HEK293T (cell line): ENCODE measurements around the gene MACROD1.
"Not testable (repeated sequence)": the region's sequence is repeated elsewhere in the genome, so short reads cannot be mapped to it uniquely, and the experiment has no call there.

Experiments
- CTCF ChIA-PET: fragments of 350-600 bp; formaldehyde crosslinking; extraction: SDS; loops from one replicate; lab custom pipeline; 2021; ENCODE audit warnings: antibody characterized with exemption, inconsistent platforms; lab: Yijun Ruan, JAX
- POLR2A ChIA-PET: fragments of 350-600 bp; formaldehyde crosslinking; extraction: SDS; loops from one replicate; lab custom pipeline; 2020; ENCODE audit warnings: antibody characterized with exemption, inconsistent platforms; lab: Yijun Ruan, JAX
- DNase-seq: peaks from one replicate; pipeline ENCODE4 v3.0.0; 2012; ENCODE audit warnings: mixed read lengths; ENCODE audit errors: extremely low spot score
- ARNT ChIP-seq: fragments of 450-650 bp; IDR thresholded peaks from 2 replicates; pipeline ENCODE4 v1.6.1; 2017; ENCODE audit warnings: mild to moderate bottlenecking
- BHLHE40 ChIP-seq: fragments of 450-650 bp; IDR thresholded peaks from 2 replicates; pipeline ENCODE4 v1.6.1; 2016; ENCODE audit warnings: mild to moderate bottlenecking, moderate library complexity, borderline replicate concordance
- CTBP1 ChIP-seq: fragments of 450-650 bp; IDR thresholded peaks from 2 replicates; pipeline ENCODE4 v1.6.1; 2016; ENCODE audit warnings: borderline replicate concordance
- ELF4 ChIP-seq: fragments of 450-650 bp; IDR thresholded peaks from 2 replicates; pipeline ENCODE4 v1.6.1; 2017; ENCODE audit warnings: antibody characterized with exemption
- FOXA1 ChIP-seq: fragments of 450-650 bp; IDR thresholded peaks from 2 replicates; pipeline ENCODE4 v1.6.1; 2016; ENCODE audit warnings: mild to moderate bottlenecking
- FOXK2 ChIP-seq: fragments of 450-650 bp; IDR thresholded peaks from 2 replicates; pipeline ENCODE4 v1.6.1; 2016; ENCODE audit warnings: mild to moderate bottlenecking
- FOXM1 ChIP-seq: fragments of 450-650 bp; IDR thresholded peaks from 2 replicates; pipeline ENCODE4 v1.6.1; 2017; ENCODE audit warnings: mild to moderate bottlenecking, borderline replicate concordance
- HDGF ChIP-seq: fragments of 450-650 bp; IDR thresholded peaks from 2 replicates; pipeline ENCODE4 v1.6.1; 2017; ENCODE audit warnings: antibody characterized with exemption, borderline replicate concordance
- L3MBTL2 ChIP-seq: fragments of 450-650 bp; conservative IDR thresholded peaks from 2 replicates; pipeline ENCODE4 v1.6.1; 2016; ENCODE audit warnings: mild to moderate bottlenecking
- LEF1 ChIP-seq: fragments of 450-650 bp; IDR thresholded peaks from 2 replicates; pipeline ENCODE4 v1.6.1; 2017; ENCODE audit warnings: mild to moderate bottlenecking, borderline replicate concordance
- NFRKB ChIP-seq: fragments of 450-650 bp; IDR thresholded peaks from 2 replicates; pipeline ENCODE4 v1.6.1; 2016; ENCODE audit warnings: mild to moderate bottlenecking, moderate library complexity
- PKNOX1 ChIP-seq: fragments of 450-650 bp; IDR thresholded peaks from 2 replicates; pipeline ENCODE4 v1.6.1; 2016
- SP1 ChIP-seq: fragments of 450-650 bp; IDR thresholded peaks from 2 replicates; pipeline ENCODE4 v1.6.1; 2017
- SUZ12 ChIP-seq: fragments of 450-650 bp; IDR thresholded peaks from 2 replicates; pipeline ENCODE4 v1.6.1; 2016; ENCODE audit warnings: mild to moderate bottlenecking
- TARDBP ChIP-seq: fragments of 450-650 bp; IDR thresholded peaks from 2 replicates; pipeline ENCODE4 v1.6.1; 2016
- ZNF384 ChIP-seq: fragments of 450-650 bp; IDR thresholded peaks from 2 replicates; pipeline ENCODE4 v1.6.1; 2016

The MACROD1 gene

GRCh38 chr11:63970902-63971301 is 195.0 kb downstream of the MACROD1 start:
- ChIA-PET POLR2A (no interaction called here), CTCF (no interaction called here)

GRCh38 chr11:63969461-63969860 is 196.5 kb downstream of the MACROD1 start:
- CTCF ChIA-PET, result interaction anchor here (0.6 kb wide), 1 partner anchor 142 kb away, joined by 7 read pairs; no protein-coding TSS in a partner anchor
- TF ChIP-seq LEF1, result no peak
- TF ChIP-seq L3MBTL2, result no peak
- TF ChIP-seq ARNT, result no peak
- TF ChIP-seq FOXM1, result no peak
- no peak for TF ChIP-seq SP1
- no peak for TF ChIP-seq FOXA1
- no peak for TF ChIP-seq NFRKB
- TF ChIP-seq TARDBP, result no peak
- no peak for TF ChIP-seq PKNOX1
- DNase-seq, result no peak
- POLR2A ChIA-PET, result no interaction called here

More at GRCh38 chr11:63970902-63971301, 195.0 kb downstream of the MACROD1 start:
- no peak for DNase-seq
- TF ChIP-seq BHLHE40, result no peak
- no peak for TF ChIP-seq TARDBP
- no peak for TF ChIP-seq L3MBTL2
- TF ChIP-seq FOXK2, result no peak
- TF ChIP-seq CTBP1, result no peak
- no peak for TF ChIP-seq SUZ12

- ChIA-PET CTCF (interaction anchor here (2.2 kb wide), 1 partner anchor 21 kb away, joined by 7 read pairs; no protein-coding TSS in a partner anchor), POLR2A (no interaction called here)
- DNase-seq, result no peak
- TF ChIP-seq FOXA1 (no peak), ZNF384 (no peak), HDGF (no peak), BHLHE40 (no peak), L3MBTL2 (no peak), NFRKB (no peak), ARNT (no peak), SUZ12 (no peak), SP1 (no peak), FOXM1 (no peak), CTBP1 (no peak), PKNOX1 (no peak), FOXK2 (no peak), TARDBP (no peak)
Observed at GRCh38 chr11:63966444-63966843, 199.5 kb downstream of the MACROD1 start.

GRCh38 chr11:63963895-63964294 is 202.0 kb downstream of the MACROD1 start:
- POLR2A ChIA-PET, CTCF ChIA-PET, DNase-seq: not testable (repeated sequence)

GRCh38 chr11:63961608-63962412 is 204.1 kb downstream of the MACROD1 start:
- DNase-seq, result no peak
- ChIA-PET POLR2A (interaction anchor here (1.1 kb wide), 1 partner anchor 12 kb away, joined by 3 read pairs; the partner anchor contains the start of gene COX8A), CTCF (interaction anchor here (0.6 to 3.4 kb wide), 2 partner anchors 16 to 18 kb away, joined by 3 to 10 read pairs; no protein-coding TSS in a partner anchor)
- TF ChIP-seq ARNT, result no peak
- no peak for TF ChIP-seq FOXK2
- TF ChIP-seq PKNOX1, result no peak
- TF ChIP-seq CTBP1, result no peak
- no peak for TF ChIP-seq FOXM1
- TF ChIP-seq BHLHE40, result no peak
- TF ChIP-seq L3MBTL2, result no peak
- no peak for TF ChIP-seq TARDBP
- TF ChIP-seq ZNF384, result no peak
- no peak for TF ChIP-seq ELF4
- no peak for TF ChIP-seq FOXA1
- TF ChIP-seq LEF1, result no peak
- no peak for TF ChIP-seq HDGF
- no peak for TF ChIP-seq SUZ12
- no peak for TF ChIP-seq SP1
- no peak for TF ChIP-seq NFRKB

GRCh38 chr11:63958008-63958407 is 207.9 kb downstream of the MACROD1 start:
- POLR2A ChIA-PET, result interaction anchor here (1.1 to 1.4 kb wide), 2 partner anchors 12 to 17 kb away, joined by 4 to 6 read pairs; partner anchors contain the start of gene COX8A
- CTCF ChIA-PET, result interaction anchor here (1.0 kb wide), 1 partner anchor 68 kb away, joined by 3 read pairs; no protein-coding TSS in a partner anchor
- no peak for DNase-seq
- TF ChIP-seq CTBP1, result no peak
- TF ChIP-seq SUZ12, result no peak
